Measurements from ENCODE around the gene DLG1. TPM values are rescaled to one million over a fixed set of nuclear protein-coding genes. Genes with fewer than 3 reads are reported as not detected.

Gene DLG1
- total RNA-seq, 1 experiment from 2014 or later: 89.8 TPM

- Histone ChIP-seq H3K4me3 (replicated peaks in 1 of 2; ENCODE audit: low read depth in 1 of 2, low read length in 2 of 2) (no peak overlapping the region), H4K20me1 (ENCODE audit: insufficient read depth) (no peaks in the 10 kb centered on the region), H2AFZ (ENCODE audit: low read depth, low read length, poor library complexity, severe bottlenecking) (no peak overlapping the region), H3K79me2 (ENCODE audit: insufficient read depth, low read length) (no peaks in the 10 kb centered on the region), H3K36me3 (ENCODE audit: control insufficient read depth in 1 of 2, insufficient read depth in 2 of 2, low read length in 2 of 2) (no peaks in the 10 kb centered on the region), H3K9me2 (ENCODE audit: insufficient read depth) (no peaks in the 10 kb centered on the region), H3K4me1 (ENCODE audit: control insufficient read depth in 1 of 2, insufficient read depth in 2 of 2, low read length in 2 of 2) (peaks cover 16 to 27% of the 10 kb centered on the region in 2 experiments; a peak in 3 of 4 replicates), H3K4me2 (ENCODE audit: low read length) (no peak overlapping the region), H3K27me3 (ENCODE audit: insufficient read depth, low read length) (no peaks in the 10 kb centered on the region), H3K9ac (ENCODE audit: low read length) (no peak overlapping the region), H3K27ac (ENCODE audit: low read depth, low read length) (no peak overlapping the region), H3K9me3 (ENCODE audit: control insufficient read depth in 1 of 2, insufficient read depth in 1 of 2, low read depth in 1 of 2, low read length in 2 of 2) (no peaks in the 10 kb centered on the region)
- CTCF ChIA-PET: no interaction called here
- BruUV-seq (replicated peaks): no TSS peak
- DNase-seq (ENCODE audit: low read depth, low spot score) (no peak), ATAC-seq (no peak)
- intact Hi-C loops (cut with micrococcal nuclease): no loop called here
- POLR2A ChIA-PET: no interaction called here
- RAD21 ChIA-PET (ENCODE audit: low non-redundant PET in 1 of 2, low total read pairs in 2 of 2, uncharacterized antibody in 2 of 2, unreplicated experiment in 2 of 2): no interaction called here
- TF ChIP-seq SRF (IDR thresholded peaks at IDR 0.05; ENCODE audit: low read depth) (no peak), ELF1 (IDR thresholded peaks at IDR 0.05; ENCODE audit: borderline replicate concordance, low read depth) (no peak), EZH2 (IDR thresholded peaks at IDR 0.05) (no peak), ZBTB33 (IDR thresholded peaks at IDR 0.05; ENCODE audit: extremely low read depth, insufficient replicate concordance, low read length) (no peak), CEBPB (IDR thresholded peaks at IDR 0.05; ENCODE audit: low read depth) (no peak), FOSL1 (IDR thresholded peaks at IDR 0.05; ENCODE audit: low read depth) (no peak), SIN3A (IDR thresholded peaks at IDR 0.05; ENCODE audit: low read depth) (no peak), CTCF (IDR thresholded peaks at IDR 0.05 in 2 of 3, conservative IDR thresholded peaks at IDR 0.05 in 1 of 3; ENCODE audit: borderline replicate concordance in 1 of 3, insufficient read depth in 1 of 3, low read depth in 2 of 3, low read length in 2 of 3) (no peak), TCF7L2 (IDR thresholded peaks at IDR 0.05; ENCODE audit: borderline replicate concordance, extremely low read depth, insufficient read depth, insufficient read length) (no peak)
Measured at GRCh38 chr3:197000211-197000610, 298.2 kb downstream of the DLG1 start.

Data from HCT116 (cell line).